HG03064 (cell line): ENCODE data around the gene DDX17.
"Not testable (repeated sequence)": the region's sequence is repeated elsewhere in the genome, so short reads cannot be mapped to it uniquely, and the experiment has no call there.

ENCODE experiments used
- ATAC-seq: cut with Tn5 transposase; IDR thresholded peaks from one replicate; pipeline ENCODE4 v1.9.1; 2021; ENCODE audit warnings: low read depth; ENCODE audit not compliant: unreplicated experiment

DDX17 gene

DNA sequence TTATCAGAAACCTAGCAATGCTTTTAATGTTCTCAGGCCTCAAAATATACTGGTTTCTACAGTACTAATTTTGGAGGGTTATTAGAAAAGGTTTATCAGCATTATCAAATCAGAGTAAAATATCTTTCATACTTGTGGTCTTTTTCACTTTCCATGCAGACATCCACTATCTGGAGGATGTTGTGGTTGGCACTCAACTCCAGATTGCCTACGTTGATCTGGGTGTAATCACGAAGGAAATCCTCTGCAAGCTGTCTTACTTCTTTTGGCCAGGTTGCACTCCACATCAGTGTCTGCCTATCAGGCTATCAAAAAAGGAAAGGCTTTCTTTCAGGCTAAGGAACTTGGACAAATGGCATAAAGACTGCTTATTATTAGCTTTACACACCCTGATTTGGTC is 11.6 kb downstream of the DDX17 start:
- ATAC-seq: no peak

DNA sequence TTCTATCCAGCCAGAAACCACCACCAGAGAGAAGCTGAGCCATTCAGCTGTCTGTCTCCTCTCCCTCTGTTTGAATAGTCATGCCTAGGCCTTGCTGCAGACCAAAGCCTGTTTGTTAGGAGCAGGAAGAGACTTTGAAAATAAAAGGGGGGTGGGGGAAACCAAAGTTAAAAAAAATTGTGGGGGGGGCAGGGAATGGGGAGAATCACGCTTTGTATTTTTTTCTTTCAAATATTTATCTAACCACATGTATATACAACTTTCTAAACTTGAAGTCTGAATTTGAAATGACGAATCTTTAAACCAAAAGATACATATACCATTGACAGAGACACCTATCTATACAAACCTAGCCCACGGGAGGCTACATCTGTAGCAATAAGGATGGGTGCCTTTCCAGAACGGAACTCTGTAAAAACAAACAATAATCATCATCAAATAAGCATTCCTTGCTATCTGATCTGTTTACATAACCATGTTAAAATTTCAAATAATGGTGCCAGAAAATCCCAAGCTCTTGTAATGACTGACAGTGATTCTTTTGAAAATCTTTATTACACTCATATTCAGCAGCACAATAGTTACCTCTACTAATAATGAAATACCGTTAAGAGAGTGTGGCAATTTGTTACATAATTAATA is 14.3 kb downstream of the DDX17 start:
- ATAC-seq: no peak

DNA sequence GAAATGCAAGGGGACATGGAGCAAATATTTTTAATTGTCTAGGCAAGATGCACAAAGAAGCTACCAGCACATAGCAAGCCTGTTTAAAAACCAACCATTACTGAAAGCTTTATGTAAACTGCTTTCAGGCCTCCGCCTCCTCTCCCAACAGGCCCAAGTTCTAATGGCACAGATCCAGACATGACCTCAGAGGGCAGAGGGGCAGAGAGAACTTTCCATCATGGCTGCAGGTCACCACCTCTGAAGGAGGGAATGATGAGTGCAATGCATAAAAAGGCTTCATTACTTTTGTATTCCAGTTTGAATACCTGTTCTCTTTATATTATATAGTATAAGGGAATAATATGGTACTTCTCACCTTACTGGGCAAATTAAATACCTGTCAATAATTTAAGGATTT is 15.2 kb downstream of the DDX17 start:
- ATAC-seq: no peak

- ATAC-seq: no peak
Observed at GRCh38 chr22:38490475-38490874, 15.6 kb downstream of the DDX17 start.

- ATAC-seq: no peak
Observed at GRCh38 chr22:38489561-38490145, 16.5 kb downstream of the DDX17 start.

GRCh38 chr22:38489142-38489541 is 17.0 kb downstream of the DDX17 start:
- no peak for ATAC-seq

- no peak for ATAC-seq
Observed at GRCh38 chr22:38487946-38488345, 18.2 kb downstream of the DDX17 start.

- ATAC-seq: no peak
Observed at GRCh38 chr22:38485783-38486182, 20.3 kb downstream of the DDX17 start.

- ATAC-seq: no peak
Observed at GRCh38 chr22:38484244-38484643, 21.9 kb downstream of the DDX17 start.

- ATAC-seq: no peak
Observed at GRCh38 chr22:38482662-38483308, 23.3 kb downstream of the DDX17 start.

GRCh38 chr22:38481871-38482332 is 24.2 kb downstream of the DDX17 start:
- no peak for ATAC-seq

GRCh38 chr22:38481162-38481870 is 24.8 kb downstream of the DDX17 start:
- ATAC-seq: no peak

DNA sequence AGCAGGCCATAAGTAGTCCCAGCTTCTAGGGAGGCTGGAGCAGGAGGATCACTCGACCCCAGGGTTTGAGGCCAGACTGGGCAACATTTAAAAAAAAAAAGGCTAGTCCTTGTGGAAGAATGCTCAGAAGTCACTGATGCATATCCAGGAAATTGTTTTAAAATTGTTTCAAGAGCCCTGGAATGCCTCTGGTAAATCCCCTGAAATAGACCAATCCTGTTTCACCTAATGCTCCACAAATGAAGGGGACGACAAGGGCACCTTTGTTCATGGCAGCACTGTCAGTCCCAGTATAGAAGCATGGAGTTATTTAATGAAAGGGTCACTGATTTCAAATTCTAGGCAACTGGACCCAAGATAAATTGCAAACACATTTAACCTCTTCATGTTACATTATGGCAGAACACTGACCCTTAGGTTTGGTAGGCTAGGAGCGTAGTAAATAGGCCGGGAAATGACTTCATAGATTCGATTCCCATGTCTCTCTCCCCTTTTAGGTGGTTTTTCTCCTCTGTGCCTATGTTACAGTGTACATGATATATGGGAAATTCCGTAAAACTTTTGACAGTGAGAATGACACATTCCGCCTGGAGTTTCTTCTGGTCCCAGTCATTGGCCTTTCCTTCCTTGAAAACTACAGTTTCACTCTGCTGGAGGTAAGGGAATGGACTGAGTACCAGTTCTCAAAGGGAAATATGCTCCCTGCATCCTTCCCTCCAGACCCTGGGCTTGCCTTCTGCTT is 26.8 kb downstream of the DDX17 start:
- ATAC-seq: no peak

GRCh38 chr22:38477585-38477984 is 28.5 kb downstream of the DDX17 start:
- ATAC-seq: no peak

GRCh38 chr22:38474003-38474607 is 32.0 kb downstream of the DDX17 start:
- ATAC-seq: no peak

DNA sequence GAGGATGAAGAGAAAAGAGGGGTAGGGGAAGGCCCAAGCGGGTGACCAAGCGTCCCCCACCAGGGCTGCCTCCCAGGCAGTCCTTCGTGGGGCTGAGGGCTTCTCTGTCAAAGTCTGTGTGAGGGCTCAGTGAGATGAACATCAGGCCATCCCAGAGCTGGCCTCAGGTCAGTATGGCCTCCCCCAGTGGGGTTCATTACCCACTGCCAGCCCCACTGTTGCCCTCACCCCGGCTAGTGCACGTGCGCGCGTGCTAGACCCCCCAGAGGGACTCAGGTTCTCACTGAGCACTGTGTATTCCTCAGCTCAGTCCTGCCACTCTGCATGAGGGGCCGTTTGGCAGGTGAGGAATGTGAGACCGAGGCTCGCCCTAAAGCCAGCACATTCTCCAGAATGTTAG is 34.9 kb downstream of the DDX17 start:
- no peak for ATAC-seq

DNA sequence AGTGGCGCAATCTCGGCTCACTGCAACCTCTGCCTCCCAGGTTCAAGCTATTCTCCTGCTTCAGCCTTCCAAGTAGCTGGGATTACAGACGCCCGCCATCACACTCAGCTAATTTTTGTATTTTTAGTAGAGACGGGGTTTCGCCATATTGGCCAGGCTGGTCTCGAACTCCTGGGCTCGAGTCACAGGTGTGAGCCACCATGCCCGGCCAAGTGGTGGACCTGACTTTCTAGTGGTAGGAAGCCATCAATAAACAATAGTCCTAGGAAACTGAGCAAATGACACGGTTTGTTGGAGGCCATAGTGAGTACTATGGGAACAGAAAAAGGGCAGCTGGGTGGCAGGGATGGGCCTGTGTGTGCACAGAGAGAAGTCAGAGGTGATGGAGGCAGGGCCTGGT is 35.9 kb downstream of the DDX17 start:
- not testable (repeated sequence) for ATAC-seq

GRCh38 chr22:38469306-38469781 is 36.8 kb downstream of the DDX17 start:
- no peak for ATAC-seq

DNA sequence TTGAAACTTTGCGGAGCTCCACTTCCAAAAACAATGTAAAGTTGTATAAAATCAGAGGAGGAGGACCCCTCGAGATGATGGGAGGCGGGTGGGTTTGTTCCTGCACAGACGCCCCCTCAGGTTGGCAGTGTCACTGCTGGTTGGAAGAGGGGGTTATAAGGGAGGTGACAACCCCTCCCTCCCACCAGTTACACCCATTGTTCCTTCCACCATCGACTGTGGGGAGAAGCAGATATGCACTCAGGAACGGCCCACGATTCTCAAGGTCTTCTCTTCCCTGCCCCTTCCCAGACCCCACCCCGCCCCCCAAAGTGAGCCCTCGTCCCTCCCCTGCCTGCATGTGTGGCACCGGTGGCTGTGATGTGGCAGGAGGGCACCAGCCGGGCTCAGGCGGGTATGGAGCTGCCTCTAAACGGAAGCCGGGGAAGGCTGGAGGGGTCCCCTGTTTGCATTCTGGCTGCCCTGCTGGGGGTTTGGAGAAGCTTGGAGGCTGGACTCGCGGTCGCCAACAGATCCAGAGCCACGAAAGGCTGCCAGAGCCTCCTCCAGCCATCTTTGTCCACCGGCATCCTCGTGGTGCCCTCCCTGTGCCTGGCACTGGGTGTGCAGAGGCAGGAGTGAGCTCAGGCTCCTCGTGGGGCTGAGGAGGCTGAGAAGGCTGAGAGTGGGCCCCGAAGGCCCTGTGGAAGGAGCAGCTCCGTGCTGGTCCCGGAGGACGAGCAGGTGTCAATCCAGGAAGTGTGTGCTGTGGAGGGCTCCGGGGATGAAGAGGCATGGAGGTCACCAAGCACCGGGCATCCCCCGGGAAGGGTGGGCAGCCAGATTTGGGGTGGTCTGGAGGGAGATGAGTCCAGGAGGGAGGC is 37.4 kb downstream of the DDX17 start:
- no peak for ATAC-seq
